GM18858 (cell line): ENCODE data around the gene CDH5.
"Not testable (repeated sequence)": the region's sequence is repeated elsewhere in the genome, so short reads cannot be mapped to it uniquely, and the experiment has no call there.

ENCODE experiments used
- ATAC-seq: cut with Tn5 transposase; IDR thresholded peaks from one replicate; pipeline ENCODE4 v1.9.1; 2021; ENCODE audit not compliant: unreplicated experiment

The CDH5 gene

DNA sequence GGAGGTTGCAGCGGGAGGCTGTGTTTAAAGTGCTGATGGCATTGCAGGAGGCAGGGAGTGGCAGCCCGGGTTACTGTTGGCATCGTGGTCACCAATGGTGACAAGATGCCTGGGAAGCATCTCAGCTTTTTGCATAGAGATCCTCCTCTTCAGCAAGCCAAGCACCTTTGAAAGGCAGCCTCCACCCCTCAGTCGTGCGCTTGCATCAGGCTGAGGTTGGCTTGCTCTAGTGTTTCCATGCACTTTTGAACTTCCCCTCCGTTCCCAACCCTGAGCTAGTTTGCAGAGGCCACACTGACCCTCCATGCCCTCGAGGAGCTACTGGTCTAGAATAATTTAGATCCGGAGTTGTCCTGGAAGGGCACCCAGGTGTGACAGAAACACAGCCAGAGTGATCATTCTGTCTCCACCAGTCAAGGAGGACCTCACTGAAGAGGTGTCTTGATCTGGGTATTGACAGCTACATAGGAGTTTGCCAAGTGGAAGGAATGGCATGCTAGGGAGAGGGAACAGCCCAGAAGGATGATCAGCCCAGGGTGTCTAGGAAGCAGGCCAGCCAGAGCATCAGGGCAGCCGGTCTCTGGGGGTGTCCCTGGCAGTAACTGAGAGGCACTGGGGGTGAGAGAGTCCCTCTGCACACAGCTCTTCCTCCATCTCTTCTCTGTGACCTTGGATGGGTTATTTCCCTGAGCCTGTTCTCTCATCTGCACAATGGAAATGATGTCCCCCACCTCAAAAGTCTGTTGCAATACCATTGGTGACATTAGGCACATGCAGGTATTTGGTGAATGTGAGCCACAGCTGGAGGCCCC, 68.3 kb downstream of the CDH5 start:
- ATAC-seq, result no peak

DNA sequence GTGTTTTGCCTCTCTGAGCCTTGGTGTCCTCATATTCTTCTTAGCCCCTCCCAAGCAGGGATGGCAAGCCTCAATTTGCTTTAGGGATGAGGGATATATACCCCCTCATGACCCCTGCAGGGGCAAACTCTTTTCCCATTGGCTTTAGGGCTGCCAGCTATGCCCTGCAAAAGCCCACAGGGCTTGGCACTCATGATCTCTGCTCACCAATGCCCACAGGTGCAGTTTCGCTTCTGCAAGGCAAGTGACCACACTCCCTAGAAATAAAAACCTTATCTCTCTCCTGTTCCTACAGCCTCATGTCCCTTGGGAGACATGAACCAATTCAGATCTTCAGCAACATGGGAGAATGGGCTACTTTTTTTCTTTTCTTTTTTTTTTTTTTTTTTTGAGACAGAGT, 69.4 kb downstream of the CDH5 start:
- ATAC-seq, result no peak

DNA sequence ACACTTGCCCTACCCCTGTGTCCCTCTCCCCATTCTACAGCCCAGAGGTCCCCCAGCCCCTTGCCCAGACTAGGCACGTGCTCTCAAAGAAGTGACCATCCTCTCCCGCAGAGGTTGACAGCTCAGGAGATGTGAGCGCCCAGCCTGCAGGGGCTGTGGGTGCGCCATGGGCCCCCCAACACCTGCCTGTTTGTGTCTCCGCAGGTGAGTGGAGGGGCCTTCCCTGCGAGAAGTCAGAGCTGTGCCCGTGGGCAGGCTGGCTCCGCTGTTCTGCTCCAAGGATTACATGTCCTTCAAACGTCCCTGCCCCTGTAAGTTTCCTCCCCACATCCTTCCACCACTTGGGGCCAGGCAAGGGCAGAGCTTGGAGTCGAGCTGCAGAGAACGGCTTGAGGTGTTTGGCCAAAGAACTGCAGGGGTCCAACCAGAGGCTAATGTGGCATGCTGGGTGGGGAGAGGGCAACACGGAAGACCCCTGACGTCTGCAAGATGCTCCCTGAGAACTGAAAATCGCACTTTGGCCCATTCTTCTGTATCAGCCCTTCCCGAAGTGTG, 71.0 kb downstream of the CDH5 start:
- no peak for ATAC-seq

DNA sequence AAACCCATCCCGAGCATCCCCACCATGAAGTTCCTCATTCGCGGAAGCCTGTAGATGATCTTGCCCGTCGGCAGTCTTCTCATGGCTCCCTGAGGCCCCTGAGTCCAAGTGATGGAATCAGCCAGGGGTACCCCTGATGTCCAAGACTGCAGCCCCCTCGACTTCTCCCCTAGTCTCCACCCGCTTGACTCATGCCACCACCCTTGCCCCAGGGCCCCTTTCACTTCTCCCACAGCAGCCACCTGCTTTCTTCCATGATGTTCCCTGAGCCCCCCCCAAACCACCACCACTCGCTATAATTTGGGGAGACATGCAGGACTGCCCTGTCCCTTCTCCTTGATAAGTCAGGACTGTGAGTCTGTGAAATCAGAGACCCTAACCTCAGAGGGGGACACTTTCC, 72.0 kb downstream of the CDH5 start:
- no peak for ATAC-seq

DNA sequence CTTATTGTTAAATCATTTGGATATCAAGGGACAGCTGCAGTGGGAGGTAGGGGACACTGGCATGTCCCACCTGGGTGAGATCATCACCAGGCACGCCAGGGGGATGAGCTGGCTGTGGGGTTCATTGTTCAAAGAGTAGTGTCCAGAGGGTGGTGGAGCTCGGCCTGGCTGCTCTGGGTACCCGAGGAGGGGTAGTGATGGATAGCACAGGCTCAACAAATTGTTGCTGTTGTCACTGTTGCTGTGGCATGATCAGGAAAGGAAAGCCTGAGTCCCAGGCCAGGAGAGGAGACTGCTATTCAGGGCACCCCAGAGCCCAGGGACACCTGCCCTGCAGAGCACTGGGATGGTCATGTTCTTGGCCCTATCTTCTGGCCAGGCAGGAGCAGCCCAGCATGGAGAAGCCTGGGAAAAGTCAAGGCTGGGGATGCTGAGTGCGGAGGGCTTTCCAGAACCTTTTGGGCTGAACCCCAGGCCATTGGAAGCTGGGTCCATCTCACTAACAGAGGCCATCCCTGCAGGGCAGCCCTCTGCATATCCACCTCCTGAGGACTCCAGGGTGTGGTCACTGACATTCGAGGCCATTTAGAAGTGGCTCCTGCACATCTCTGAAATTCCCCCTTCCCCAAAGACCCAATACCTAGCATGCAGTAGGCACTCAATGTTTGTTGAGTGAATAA, 72.7 kb downstream of the CDH5 start:
- no peak for ATAC-seq

DNA sequence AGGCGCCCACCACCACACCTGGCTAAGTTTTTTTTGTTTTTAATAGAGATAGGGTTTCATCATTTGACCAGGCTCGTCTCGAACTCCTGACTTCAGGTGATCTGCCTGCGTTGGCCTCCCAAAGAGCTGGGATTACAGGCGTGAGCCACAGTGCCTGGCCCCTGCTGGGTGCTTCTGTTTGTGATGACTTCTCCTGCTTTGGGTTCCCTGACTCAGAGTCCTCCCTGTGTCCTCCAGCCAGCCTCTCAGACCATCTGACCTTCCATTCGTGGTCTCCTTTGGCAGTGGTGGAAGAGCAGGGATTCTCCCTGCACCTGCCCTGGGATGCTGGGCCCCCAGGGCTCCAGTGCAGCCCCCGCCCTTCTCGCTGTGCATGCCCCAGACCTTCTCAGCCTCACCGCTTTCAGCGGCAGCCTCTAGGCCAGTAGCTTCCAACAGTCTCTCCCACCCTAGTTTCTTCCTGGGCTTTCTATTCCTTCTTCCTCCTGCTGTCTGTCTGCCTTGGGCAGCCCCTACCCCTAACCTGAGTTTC, 73.8 kb downstream of the CDH5 start:
- no peak for ATAC-seq

DNA sequence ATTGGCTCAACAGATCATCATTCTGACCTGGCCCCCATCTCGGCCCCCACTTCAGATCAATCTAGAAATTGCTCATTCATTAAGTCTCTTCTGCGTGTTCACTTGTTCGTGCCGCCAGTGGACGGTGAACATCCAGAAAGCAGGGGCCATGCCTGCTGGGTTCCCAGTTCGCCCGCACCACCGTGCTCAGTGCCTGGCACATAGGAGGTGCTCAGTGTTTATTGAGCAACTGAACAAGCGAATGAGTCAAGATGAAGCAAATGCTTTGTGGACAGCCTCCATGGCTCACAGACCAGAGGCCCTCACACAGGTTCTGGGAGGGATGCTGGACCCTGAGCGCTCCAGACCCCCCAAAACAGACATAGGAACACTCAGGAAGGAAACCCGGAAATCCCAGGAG, 74.5 kb downstream of the CDH5 start:
- ATAC-seq, result no peak

DNA sequence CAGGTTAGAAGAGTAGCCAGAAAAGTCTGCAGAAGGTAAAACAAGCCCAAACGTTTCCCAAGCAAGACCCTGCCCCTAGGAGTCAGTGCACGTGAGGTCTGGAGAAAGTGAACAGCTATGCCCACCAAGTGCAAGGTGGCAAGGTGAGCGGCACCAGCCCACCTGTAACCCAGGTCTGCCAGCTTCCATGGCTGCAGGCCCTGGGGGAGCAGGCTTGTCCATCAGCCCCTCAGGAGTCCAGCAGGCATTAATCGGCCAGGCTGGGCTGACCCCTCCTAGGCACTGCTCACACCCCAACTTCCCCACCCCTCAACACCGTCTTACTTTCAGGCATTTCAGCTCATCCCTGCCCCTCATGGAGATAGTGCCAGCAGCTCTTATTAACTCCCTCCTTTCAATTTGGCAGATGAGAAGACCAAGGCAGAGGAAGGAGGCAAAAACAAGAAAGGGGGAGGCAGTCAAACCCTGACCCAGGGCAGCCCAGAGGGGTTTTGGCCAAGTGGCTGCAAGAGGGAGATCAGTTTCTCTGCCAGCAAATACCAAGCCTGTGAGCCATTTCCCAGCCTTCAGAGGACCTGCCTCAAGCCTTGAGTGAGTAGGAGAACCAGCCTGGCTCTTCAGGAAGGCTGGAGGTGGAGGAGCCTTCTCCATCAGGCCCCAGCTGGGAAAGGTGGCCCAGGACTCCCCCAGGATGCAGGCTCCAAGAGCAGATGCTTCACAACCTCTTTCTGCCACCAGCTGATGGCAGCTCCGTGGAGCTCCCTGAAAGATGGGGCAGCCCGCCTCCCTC, 75.3 kb downstream of the CDH5 start:
- no peak for ATAC-seq

DNA sequence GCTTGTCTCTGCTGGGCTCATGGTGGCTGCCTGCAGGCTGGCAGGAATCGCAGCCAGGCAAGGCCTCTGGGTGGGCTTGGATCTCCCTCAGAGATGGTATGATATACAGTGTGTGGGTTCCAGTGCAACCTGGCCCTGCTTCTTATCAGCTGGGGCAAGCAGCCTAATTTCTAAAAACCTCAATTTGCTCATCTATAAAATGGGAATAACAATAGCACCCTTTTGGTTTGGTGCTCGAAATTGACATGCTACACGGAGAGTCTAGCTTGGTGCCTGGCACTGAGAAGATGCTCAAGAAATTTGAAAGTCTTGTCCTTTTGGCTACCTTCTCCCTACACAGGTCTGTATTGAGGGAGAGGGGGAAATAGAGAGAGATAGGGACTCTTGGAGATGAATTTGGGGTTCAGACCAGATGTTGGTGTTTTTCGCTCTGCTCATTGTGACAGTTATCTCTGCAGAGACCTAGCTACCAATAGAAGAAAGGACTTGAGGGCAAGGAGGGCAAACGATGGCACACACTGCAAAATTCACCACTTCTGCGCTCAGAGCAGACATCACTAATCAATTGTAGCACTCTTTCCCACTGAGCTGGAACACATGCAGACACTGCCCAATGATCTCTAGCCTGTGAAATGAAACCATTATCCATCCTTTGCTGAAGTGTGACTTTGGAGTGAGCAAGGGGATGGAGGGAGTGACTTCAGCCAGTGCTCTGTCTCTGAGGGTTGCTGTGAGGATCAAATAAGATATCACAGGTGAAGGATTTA, 76.2 kb downstream of the CDH5 start:
- no peak for ATAC-seq

DNA sequence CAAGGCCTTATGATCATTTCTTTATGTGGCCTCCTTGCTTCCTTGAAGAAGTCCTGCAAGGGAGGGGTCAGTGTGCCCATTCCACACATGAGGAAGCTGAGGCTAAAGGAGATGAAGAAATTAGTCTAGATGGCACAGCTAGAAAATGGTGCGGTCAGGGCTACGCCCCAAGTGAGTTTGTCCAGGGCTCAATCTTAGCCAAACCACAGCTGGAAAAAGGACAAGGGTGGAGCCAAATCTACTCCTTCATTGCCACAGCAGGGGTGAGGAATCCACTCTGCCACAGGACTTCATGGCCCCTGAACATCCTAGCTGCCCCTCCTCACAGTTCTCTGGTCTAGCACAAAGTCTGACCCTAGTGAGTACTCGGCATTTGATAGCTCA, 76.8 kb downstream of the CDH5 start:
- ATAC-seq, result no peak

DNA sequence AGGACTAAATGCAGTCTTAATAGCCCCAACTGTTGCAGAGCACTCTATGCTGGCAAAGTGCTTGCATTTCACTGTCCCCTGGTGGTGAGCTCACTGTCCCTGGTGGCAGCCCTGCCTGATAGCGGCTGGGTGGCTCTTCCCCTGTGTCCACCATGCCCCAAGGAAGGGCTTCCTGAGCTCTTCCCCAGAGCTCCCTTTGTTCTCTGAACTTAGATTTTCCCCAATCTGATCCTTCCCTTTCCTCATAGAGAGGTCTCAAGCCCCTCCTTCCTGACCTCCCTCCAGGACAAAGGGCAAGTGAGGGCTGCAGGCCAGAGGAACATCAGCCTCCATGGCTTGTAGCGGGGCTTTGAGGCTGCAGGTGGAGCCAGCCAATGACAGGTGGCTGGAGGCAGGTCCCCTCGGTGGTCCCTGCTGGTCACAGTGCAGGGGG, 77.6 kb downstream of the CDH5 start:
- no peak for ATAC-seq

DNA sequence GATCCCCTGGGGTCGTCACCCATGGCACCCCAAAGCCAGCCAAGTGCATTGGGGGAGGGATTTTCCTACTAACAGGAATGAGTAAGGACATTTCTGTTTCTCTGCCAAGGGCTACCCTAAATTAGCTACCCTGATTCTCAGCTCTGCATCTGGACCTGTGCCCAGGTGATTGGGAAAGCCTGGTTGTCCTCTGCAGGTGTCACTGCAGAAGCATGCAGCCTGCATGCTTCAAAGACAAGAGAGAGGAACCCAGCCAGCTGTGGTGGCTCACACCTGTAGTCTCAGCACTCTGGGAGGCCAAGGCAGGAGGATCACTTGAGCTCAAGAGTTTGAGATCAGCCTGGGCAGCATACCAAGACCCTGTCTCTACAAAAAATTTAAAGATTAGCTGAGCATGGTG, 80.2 kb downstream of the CDH5 start:
- ATAC-seq, result no peak

DNA sequence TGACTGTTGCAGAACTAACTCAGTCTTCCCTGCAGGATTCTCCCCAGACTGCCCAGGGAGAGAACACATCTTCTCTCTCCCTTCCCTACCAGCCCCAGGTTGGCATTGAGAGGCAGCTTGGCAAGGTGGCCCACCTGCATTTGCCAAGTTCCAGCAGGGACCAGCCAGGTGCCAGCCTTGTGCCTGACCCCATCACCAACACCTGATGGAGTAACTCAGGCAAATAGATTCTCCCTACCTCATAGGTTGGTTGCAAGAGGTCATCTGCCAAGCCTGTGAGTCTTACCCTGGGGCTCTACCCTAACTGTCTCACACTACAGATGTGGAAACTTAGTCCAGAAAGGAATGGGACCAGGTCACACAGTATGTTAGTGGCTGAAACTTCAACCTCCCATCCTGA, 81.0 kb downstream of the CDH5 start:
- ATAC-seq, result no peak

DNA sequence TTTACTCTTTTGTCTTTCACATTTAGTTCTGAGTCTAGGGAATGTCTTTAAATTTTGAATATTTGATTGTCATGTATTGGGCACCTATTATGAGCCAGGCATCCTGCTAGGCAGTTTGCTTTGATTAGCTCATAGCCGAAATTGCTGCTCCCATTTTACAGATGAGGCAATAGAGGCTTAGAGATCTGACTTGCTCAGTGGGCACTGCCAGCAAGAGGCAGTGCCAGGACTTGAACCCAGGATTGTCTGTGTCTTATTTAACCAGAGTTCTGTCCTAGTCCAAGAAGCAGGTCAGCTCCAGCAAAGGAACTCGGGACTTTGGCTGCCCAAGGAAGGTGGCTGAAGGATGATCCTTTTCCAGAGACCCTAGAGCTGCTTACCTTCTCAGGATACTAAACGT, 85.1 kb downstream of the CDH5 start:
- no peak for ATAC-seq

DNA sequence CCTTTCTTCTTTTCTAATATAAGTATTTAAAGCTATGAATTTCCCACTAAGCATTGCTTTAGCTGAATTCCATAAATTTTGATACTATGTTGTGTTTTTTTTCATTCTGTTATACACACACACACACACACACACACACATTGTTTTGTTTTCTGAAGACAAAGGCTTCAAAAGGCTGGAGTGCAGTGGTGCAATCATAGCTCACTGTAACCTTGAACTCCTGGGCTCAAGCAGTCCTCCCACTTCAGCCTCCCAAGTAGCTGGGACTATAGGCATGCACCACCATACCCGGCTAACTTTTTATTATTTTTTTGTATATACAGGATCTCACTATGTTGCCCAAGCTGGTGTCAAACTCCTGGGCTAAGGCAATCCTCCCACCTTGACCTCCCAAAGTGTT, 86.7 kb downstream of the CDH5 start:
- not testable (repeated sequence) for ATAC-seq
